Measurements from ENCODE around the gene RGSL1. TPM values are rescaled to one million over a fixed set of nuclear protein-coding genes. Genes with fewer than 3 reads are reported as not detected.
"Not testable (repeated sequence)": the region's sequence is repeated elsewhere in the genome, so short reads cannot be mapped to it uniquely, and the experiment has no call there.

RGSL1 gene
- polyA plus RNA-seq, 3 donors = not detected

DNA sequence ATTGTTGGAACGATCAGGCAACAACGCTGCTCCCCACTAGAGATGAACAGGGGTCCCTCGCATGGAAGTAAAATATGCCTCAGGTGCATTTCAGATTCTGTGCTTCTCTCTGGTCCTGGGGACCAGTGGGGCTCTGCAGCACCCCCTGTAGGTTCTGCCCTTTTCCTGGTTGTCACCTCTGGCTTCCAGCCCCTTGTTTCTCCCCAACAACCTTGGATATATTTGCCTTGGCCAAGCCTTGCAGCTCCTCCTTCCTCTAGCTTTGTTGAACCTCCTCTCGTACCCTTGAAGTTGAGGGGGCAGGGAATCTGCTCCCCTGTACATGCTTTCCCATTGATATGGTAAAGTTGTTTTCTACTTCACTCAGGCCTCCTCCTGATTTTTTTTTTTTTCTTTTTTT, 5.4 kb upstream of the RGSL1 start:
- Mint-ChIP-seq H3K9me3 (peaks cover 3 to 8% (median 6%) of the 10 kb centered on the region in 7 donors), H3K36me3 (no peaks in the 10 kb centered on the region)

DNA sequence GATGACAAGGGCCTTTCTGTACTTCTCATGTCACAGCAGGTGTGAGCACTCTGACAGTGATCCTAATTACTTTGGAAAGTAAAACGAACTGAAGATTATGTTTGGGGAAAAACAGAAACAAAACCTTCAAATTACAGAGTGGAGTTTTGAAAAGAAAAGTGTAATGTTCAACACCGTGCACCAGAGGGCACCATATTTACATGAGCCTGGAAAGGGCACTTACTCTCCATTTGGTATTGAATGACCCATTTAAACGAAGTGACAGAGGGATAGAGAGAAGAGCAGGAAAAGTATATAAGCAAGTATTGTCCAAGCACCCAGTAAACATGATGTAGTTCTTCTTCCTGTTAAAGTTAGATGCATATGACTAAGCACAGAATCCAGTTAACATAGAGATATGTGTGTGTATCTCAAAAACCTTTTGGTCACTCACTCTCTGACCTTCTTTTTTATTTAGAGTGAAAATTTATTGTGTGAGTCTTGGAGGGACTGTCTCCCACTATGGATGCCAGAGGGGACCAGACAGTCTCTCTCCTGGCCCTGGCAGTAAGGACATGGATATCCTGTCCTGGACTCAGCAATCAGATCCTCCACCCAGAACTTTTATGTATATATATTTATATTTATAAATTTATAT, 3.8 kb upstream of the RGSL1 start:
- TF ChIP-seq, protein P1, sequence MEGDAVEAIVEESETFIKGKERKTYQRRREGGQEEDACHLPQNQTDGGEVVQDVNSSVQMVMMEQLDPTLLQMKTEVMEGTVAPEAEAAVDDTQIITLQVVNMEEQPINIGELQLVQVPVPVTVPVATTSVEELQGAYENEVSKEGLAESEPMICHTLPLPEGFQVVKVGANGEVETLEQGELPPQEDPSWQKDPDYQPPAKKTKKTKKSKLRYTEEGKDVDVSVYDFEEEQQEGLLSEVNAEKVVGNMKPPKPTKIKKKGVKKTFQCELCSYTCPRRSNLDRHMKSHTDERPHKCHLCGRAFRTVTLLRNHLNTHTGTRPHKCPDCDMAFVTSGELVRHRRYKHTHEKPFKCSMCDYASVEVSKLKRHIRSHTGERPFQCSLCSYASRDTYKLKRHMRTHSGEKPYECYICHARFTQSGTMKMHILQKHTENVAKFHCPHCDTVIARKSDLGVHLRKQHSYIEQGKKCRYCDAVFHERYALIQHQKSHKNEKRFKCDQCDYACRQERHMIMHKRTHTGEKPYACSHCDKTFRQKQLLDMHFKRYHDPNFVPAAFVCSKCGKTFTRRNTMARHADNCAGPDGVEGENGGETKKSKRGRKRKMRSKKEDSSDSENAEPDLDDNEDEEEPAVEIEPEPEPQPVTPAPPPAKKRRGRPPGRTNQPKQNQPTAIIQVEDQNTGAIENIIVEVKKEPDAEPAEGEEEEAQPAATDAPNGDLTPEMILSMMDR (IDR thresholded peaks at IDR 0.05) = peak; percentile 79
- Mint-ChIP-seq H3K9me3 (peaks cover 0 to 1% (median 0%) of the 10 kb centered on the region in 7 donors), H3K27ac (no peak overlapping the region), H3K4me3 (no peak overlapping the region), H3K27me3 (ENCODE audit: low read depth in 3 of 3) (peaks cover 1 to 4% (median 2%) of the 10 kb centered on the region in 3 donors), H3K4me1 (peaks cover 4% of the 10 kb centered on the region), H3K36me3 (no peaks in the 10 kb centered on the region)
- no peak overlapping the region for H3K4me2 ChIP-seq (replicated peaks; ENCODE audit: extremely low read depth, low read length, poor library complexity, severe bottlenecking)
- H3K79me2 ChIP-seq (ENCODE audit: insufficient read depth, low read length) = no peaks in the 10 kb centered on the region
- H2AFZ ChIP-seq (ENCODE audit: insufficient read depth, low read depth, low read length, poor library complexity, severe bottlenecking) = peak overlapping the region; percentile 2
- H3K4me1 ChIP-seq (ENCODE audit: control insufficient read depth in 1 of 2, insufficient read depth in 2 of 2, low read length in 2 of 2) = no peaks in the 10 kb centered on the region
- H3K9me3 ChIP-seq (replicated peaks in 1 of 2; ENCODE audit: control insufficient read depth in 1 of 2, insufficient read depth in 1 of 2, low read length in 2 of 2) = no peaks in the 10 kb centered on the region
- no peak overlapping the region for H3K27ac ChIP-seq (ENCODE audit: low read depth in 1 of 2, low read length in 2 of 2)
- H3K36me3 ChIP-seq (replicated peaks in 1 of 2; ENCODE audit: control insufficient read depth in 1 of 2, insufficient read depth in 2 of 2, low read length in 2 of 2) = no peaks in the 10 kb centered on the region
- no CpG with 5 or more reads among the region's 3 CpGs for WGBS (ENCODE audit: insufficient coverage)
- no peak overlapping the region for H3K9ac ChIP-seq (ENCODE audit: insufficient read depth, low read length, poor library complexity, severe bottlenecking)
- H4K20me1 ChIP-seq (ENCODE audit: insufficient read depth, low read length) = no peaks in the 10 kb centered on the region
- peak; percentile 34 to 52 (median 43) for DNase-seq
- intact Hi-C loops (cut with micrococcal nuclease) = loop anchor here (10.0 kb wide), 1 partner anchor 339 kb away; the partner anchor contains the start of gene NPL (in 2 of the 2)
- H3K27me3 ChIP-seq (ENCODE audit: control insufficient read depth in 2 of 2, insufficient read depth in 2 of 2, low read length in 2 of 2) = no peaks in the 10 kb centered on the region
- H3K4me3 ChIP-seq (replicated peaks in 1 of 3; ENCODE audit: low read depth in 2 of 3, low read length in 3 of 3) = no peak overlapping the region

More for the DNA sequence above, 5.4 kb upstream of the RGSL1 start:
- H3K4me1 ChIP-seq (ENCODE audit: control insufficient read depth in 1 of 2, insufficient read depth in 2 of 2, low read length in 2 of 2) = no peaks in the 10 kb centered on the region
- no peak for DNase-seq
- H3K79me2 ChIP-seq (ENCODE audit: insufficient read depth, low read length) = no peaks in the 10 kb centered on the region
- intact Hi-C loops (cut with micrococcal nuclease) = loop anchor here (10.0 kb wide), 1 partner anchor 340 kb away; the partner anchor contains the start of gene NPL (in 2 of the 2)
- no peaks in the 10 kb centered on the region for H3K9me3 ChIP-seq (replicated peaks in 1 of 2; ENCODE audit: control insufficient read depth in 1 of 2, insufficient read depth in 1 of 2, low read length in 2 of 2)
- H3K4me3 ChIP-seq (replicated peaks in 1 of 3; ENCODE audit: low read depth in 2 of 3, low read length in 3 of 3) = no peak overlapping the region
- no peaks in the 10 kb centered on the region for H3K36me3 ChIP-seq (replicated peaks in 1 of 2; ENCODE audit: control insufficient read depth in 1 of 2, insufficient read depth in 2 of 2, low read length in 2 of 2)
- H3K4me2 ChIP-seq (replicated peaks; ENCODE audit: extremely low read depth, low read length, poor library complexity, severe bottlenecking) = no peak overlapping the region
- TF ChIP-seq, protein P1 (IDR thresholded peaks at IDR 0.05) = no peak
- Mint-ChIP-seq H3K27ac (peak overlapping the region in 1 of 7 donors; percentile 42), H3K4me1 (peaks cover 4% of the 10 kb centered on the region), H3K4me3 (no peak overlapping the region), H3K27me3 (ENCODE audit: low read depth in 3 of 3) (peaks cover 1 to 4% (median 2%) of the 10 kb centered on the region in 3 donors)
- no peak overlapping the region for H3K9ac ChIP-seq (ENCODE audit: insufficient read depth, low read length, poor library complexity, severe bottlenecking)
- WGBS (ENCODE audit: insufficient coverage) = 88% methylated on average over 3 of the region's 4 CpGs
- H2AFZ ChIP-seq (ENCODE audit: insufficient read depth, low read depth, low read length, poor library complexity, severe bottlenecking) = no peak overlapping the region
- H3K27ac ChIP-seq (ENCODE audit: low read depth in 1 of 2, low read length in 2 of 2) = no peak overlapping the region
- H4K20me1 ChIP-seq (ENCODE audit: insufficient read depth, low read length) = no peaks in the 10 kb centered on the region
- no peaks in the 10 kb centered on the region for H3K27me3 ChIP-seq (ENCODE audit: control insufficient read depth in 2 of 2, insufficient read depth in 2 of 2, low read length in 2 of 2)

DNA sequence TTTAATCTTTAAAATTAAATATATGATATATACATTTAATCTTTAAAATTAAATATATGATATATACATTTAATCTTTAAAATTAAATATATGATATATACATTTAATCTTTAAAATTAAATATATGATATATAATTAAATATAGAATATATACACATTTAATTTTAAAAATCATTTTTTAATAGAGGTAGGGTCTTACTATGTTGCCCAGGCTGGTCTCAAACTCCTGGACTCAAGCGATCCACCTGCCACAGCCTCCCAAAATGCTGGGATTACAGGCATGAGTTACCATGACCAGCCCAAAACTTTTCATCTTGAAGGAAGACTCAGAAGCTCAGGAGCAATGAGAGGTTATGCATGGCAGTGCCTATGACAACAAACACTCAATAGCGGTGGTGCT, 2.8 kb upstream of the RGSL1 start:
- not testable (repeated sequence) for H3K4me3 Mint-ChIP-seq; H2AFZ ChIP-seq (ENCODE audit: insufficient read depth, low read depth, low read length, poor library complexity, severe bottlenecking); DNase-seq; H3K4me2 ChIP-seq (replicated peaks; ENCODE audit: extremely low read depth, low read length, poor library complexity, severe bottlenecking); H3K79me2 ChIP-seq (ENCODE audit: insufficient read depth, low read length); H3K9me3 Mint-ChIP-seq; H3K27ac Mint-ChIP-seq; H4K20me1 ChIP-seq (ENCODE audit: insufficient read depth, low read length); H3K4me3 ChIP-seq (replicated peaks in 1 of 3; ENCODE audit: low read depth in 2 of 3, low read length in 3 of 3); H3K27ac ChIP-seq (ENCODE audit: low read depth in 1 of 2, low read length in 2 of 2); H3K27me3 Mint-ChIP-seq (ENCODE audit: low read depth in 3 of 3); H3K36me3 ChIP-seq (replicated peaks in 1 of 2; ENCODE audit: control insufficient read depth in 1 of 2, insufficient read depth in 2 of 2, low read length in 2 of 2); H3K9me3 ChIP-seq (replicated peaks in 1 of 2; ENCODE audit: control insufficient read depth in 1 of 2, insufficient read depth in 1 of 2, low read length in 2 of 2); H3K27me3 ChIP-seq (ENCODE audit: control insufficient read depth in 2 of 2, insufficient read depth in 2 of 2, low read length in 2 of 2); H3K4me1 ChIP-seq (ENCODE audit: control insufficient read depth in 1 of 2, insufficient read depth in 2 of 2, low read length in 2 of 2); H3K4me1 Mint-ChIP-seq; H3K9ac ChIP-seq (ENCODE audit: insufficient read depth, low read length, poor library complexity, severe bottlenecking); H3K36me3 Mint-ChIP-seq
- intact Hi-C loops (cut with micrococcal nuclease) = loop anchor here (10.0 kb wide), 1 partner anchor 338 kb away; the partner anchor contains the start of gene NPL (in 2 of the 2)
- 86% methylated on average over 1 of the region's 2 CpGs for WGBS (ENCODE audit: insufficient coverage)

All from CD14-positive monocyte (primary cell).